H1 (cell line): ENCODE measurements around the gene PDE4D. TPM values are rescaled to one million over a fixed set of nuclear protein-coding genes. Genes with fewer than 3 reads are reported as not detected.

ENCODE experiments used
- CTCF ChIA-PET: fragments of 300-600 bp; sonication (Branson Sonifier 250); formaldehyde crosslinking; loops from one replicate; lab custom pipeline; 2021; ENCODE audit not compliant: partially characterized antibody; lab: Charles Lee
- POLR2A ChIA-PET: fragments of 300-600 bp; sonication (Branson Sonifier 250); formaldehyde crosslinking; loops from one replicate; lab custom pipeline; 2021; ENCODE audit warnings: inconsistent platforms; ENCODE audit not compliant: partially characterized antibody; lab: Charles Lee
- DNase-seq, 2 experiments: peaks; one replicate each; pipeline versions ENCODE4 v3.0.0 to v3.0.0-alpha.2; 2010 to 2022; ENCODE audit warnings: low spot score in 2 of 2, low read depth in 1 of 2, mixed read lengths in 1 of 2
- FAIRE-seq: peaks from 2 replicates; lab custom pipeline; 2011; peaks lifted over from hg19 to GRCh38; lab: Jason Lieb, UNC
- H2AFZ ChIP-seq: 2 replicates; pipeline ENCODE4 v1.8.1; 2012; ENCODE audit warnings: low read length, inconsistent platforms
- H2AK5ac ChIP-seq: 2 replicates; pipeline ENCODE4 v1.6.1; 2013; ENCODE audit warnings: low read depth, low read length
- H2BK120ac ChIP-seq: replicated peaks from 2 replicates; pipeline ENCODE3; 2013; ENCODE audit warnings: low read depth, low read length, inconsistent platforms
- H2BK12ac ChIP-seq: 2 replicates; pipeline ENCODE4 v1.6.1; 2013; ENCODE audit warnings: low read depth, low read length
- H2BK15ac ChIP-seq: 2 replicates; pipeline ENCODE4 v1.6.1; 2013; ENCODE audit warnings: low read length
- H2BK20ac ChIP-seq: 2 replicates; pipeline ENCODE4 v1.6.1; 2013; ENCODE audit warnings: low read length
- H2BK5ac ChIP-seq: 2 replicates; pipeline ENCODE4 v1.6.1; 2013; ENCODE audit warnings: low read depth, low read length
- H3K14ac ChIP-seq: 2 replicates; pipeline ENCODE4 v1.6.1; 2013; ENCODE audit warnings: inconsistent platforms; ENCODE audit not compliant: insufficient read length
- H3K18ac ChIP-seq: 2 replicates; pipeline ENCODE4 v1.6.1; 2013; ENCODE audit warnings: low read length; ENCODE audit errors: extremely low read depth
- H3K23ac ChIP-seq: 2 replicates; pipeline ENCODE4 v1.6.1; 2013; ENCODE audit warnings: inconsistent platforms; ENCODE audit not compliant: insufficient read length
- H3K23me2 ChIP-seq: 2 replicates; pipeline ENCODE4 v1.6.1; 2013; ENCODE audit warnings: low read depth, low read length
- H3K27ac ChIP-seq: 2 replicates; pipeline ENCODE4 v1.6.1; 2011; ENCODE audit warnings: low read depth, low read length, inconsistent platforms
- H3K27me3 ChIP-seq, 4 experiments: replicated peaks in 1 of 4; 1 replicate in 1 of 4; 2 replicates in 3 of 4; pipeline versions ENCODE4 v1.6.1 to v1.8.1; 2011 to 2013; ENCODE audit warnings: low read length in 3 of 4, mild to moderate bottlenecking in 3 of 4, inconsistent platforms in 2 of 4, mixed read lengths in 2 of 4, moderate library complexity in 1 of 4; ENCODE audit not compliant: control insufficient read depth in 3 of 4, insufficient read depth in 3 of 4; ENCODE audit errors: extremely low read depth in 1 of 4
- H3K36me3 ChIP-seq, 4 experiments: 2 replicates each; pipeline versions ENCODE4 v1.6.1 to v1.8.1; 2011 to 2013; ENCODE audit warnings: mild to moderate bottlenecking in 4 of 4, low read length in 3 of 4, moderate library complexity in 2 of 4, control low read depth in 1 of 4, inconsistent platforms in 1 of 4; ENCODE audit not compliant: insufficient read depth in 4 of 4, control insufficient read depth in 2 of 4
- H3K4ac ChIP-seq: replicated peaks from 2 replicates; pipeline ENCODE3; 2013; ENCODE audit warnings: low read length, low read depth, mixed read lengths, inconsistent platforms; ENCODE audit not compliant: insufficient read length
- H3K4me1 ChIP-seq, 4 experiments: replicated peaks in 1 of 4; 1 replicate in 1 of 4; 2 replicates in 3 of 4; pipeline versions ENCODE4 v1.6.1 to v1.8.1; 2011 to 2013; ENCODE audit warnings: low read length in 3 of 4, inconsistent platforms in 2 of 4, mixed read lengths in 1 of 4; ENCODE audit not compliant: insufficient read depth in 4 of 4, control insufficient read depth in 3 of 4
- H3K4me2 ChIP-seq, 2 experiments: 2 replicates each; pipeline versions ENCODE4 v1.6.1 to v1.8.1; 2011 to 2013; ENCODE audit warnings: low read depth in 2 of 2, low read length in 2 of 2, control low read depth in 1 of 2, inconsistent platforms in 1 of 2, mild to moderate bottlenecking in 1 of 2; ENCODE audit not compliant: insufficient read depth in 1 of 2
- H3K4me3 ChIP-seq, 4 experiments: fragments of 200-600, 300-600 bp in 1 of 4; sonication (generic), shearing (Covaris generic), sonication (Bioruptor Twin) in 1 of 4; 2 replicates each; pipeline versions ENCODE4 v1.5.1 to v1.8.1; 2011 to 2016; ENCODE audit warnings: low read length in 4 of 4, low read depth in 3 of 4, control low read depth in 2 of 4, inconsistent platforms in 2 of 4, mild to moderate bottlenecking in 2 of 4, mixed read lengths in 1 of 4, moderate library complexity in 1 of 4; ENCODE audit not compliant: insufficient read depth in 2 of 4; ENCODE audit errors: extremely low read depth in 1 of 4
- H3K56ac ChIP-seq: replicated peaks from 2 replicates; pipeline ENCODE3; 2013; ENCODE audit warnings: low read depth, mild to moderate bottlenecking, mixed read lengths, low read length, inconsistent platforms; ENCODE audit not compliant: insufficient read length
- H3K79me1 ChIP-seq: 2 replicates; pipeline ENCODE4 v1.6.1; 2013; ENCODE audit warnings: low read depth, low read length, control low read depth
- H3K79me2 ChIP-seq, 2 experiments: 2 replicates each; pipeline versions ENCODE4 v1.6.1 to v1.8.1; 2012 to 2013; ENCODE audit warnings: low read length in 2 of 2, mild to moderate bottlenecking in 2 of 2, inconsistent platforms in 1 of 2; ENCODE audit not compliant: insufficient read depth in 2 of 2, control insufficient read depth in 1 of 2
- H3K9ac ChIP-seq, 4 experiments: replicated peaks in 1 of 4; 1 replicate in 1 of 4; 2 replicates in 3 of 4; pipeline versions ENCODE4 v1.6.1 to v1.8.1; 2011 to 2013; ENCODE audit warnings: low read depth in 3 of 4, low read length in 3 of 4, control low read depth in 2 of 4, mild to moderate bottlenecking in 2 of 4, moderate library complexity in 2 of 4, inconsistent platforms in 1 of 4; ENCODE audit errors: extremely low read depth in 1 of 4
- H3K9me3 ChIP-seq, 2 experiments: 2 replicates each; pipeline versions ENCODE4 v1.6.1 to v1.8.1; 2012 to 2013; ENCODE audit warnings: mild to moderate bottlenecking in 2 of 2, moderate library complexity in 2 of 2, control low read depth in 1 of 2, inconsistent platforms in 1 of 2, low read depth in 1 of 2, low read length in 1 of 2, mixed read lengths in 1 of 2; ENCODE audit not compliant: insufficient read depth in 2 of 2
- H4K20me1 ChIP-seq, 2 experiments: replicated peaks in 1 of 2; 2 replicates each; pipeline versions ENCODE3 to v1.8.1; 2011 to 2013; ENCODE audit warnings: inconsistent platforms in 2 of 2, low read length in 2 of 2, mild to moderate bottlenecking in 1 of 2; ENCODE audit not compliant: insufficient read depth in 2 of 2, control insufficient read depth in 1 of 2
- H4K5ac ChIP-seq: 2 replicates; pipeline ENCODE4 v1.6.1; 2013; ENCODE audit warnings: low read length, low read depth, mixed read lengths, inconsistent platforms; ENCODE audit not compliant: insufficient read length
- H4K8ac ChIP-seq: 2 replicates; pipeline ENCODE4 v1.8.0; 2013; ENCODE audit warnings: mild to moderate bottlenecking, moderate library complexity, low read length, inconsistent platforms; ENCODE audit not compliant: insufficient read depth; ENCODE audit errors: extremely low read depth
- H4K91ac ChIP-seq: replicated peaks from 2 replicates; pipeline ENCODE3; 2013; ENCODE audit warnings: low read length, mixed read lengths, inconsistent platforms; ENCODE audit not compliant: insufficient read length
- ATF2 ChIP-seq: IDR thresholded peaks from 2 replicates; pipeline ENCODE4 v1.6.1; 2012; ENCODE audit warnings: low read length, inconsistent platforms
- CBX5 ChIP-seq: fragments of 300-800, 300-1000 bp; sonication (generic); IDR thresholded peaks from 2 replicates; pipeline ENCODE4 v1.7.1; 2016; ENCODE audit warnings: antibody characterized with exemption, low read length, low read depth
- CHD1 ChIP-seq: IDR thresholded peaks from 2 replicates; pipeline ENCODE4 v1.6.1; 2012; ENCODE audit warnings: low read depth, low read length, improper control_type of control experiment
- E2F6 ChIP-seq: IDR thresholded peaks from 2 replicates; pipeline ENCODE4 v1.6.1; 2012; ENCODE audit warnings: inconsistent platforms
- EGR1 ChIP-seq: IDR thresholded peaks from 2 replicates; pipeline ENCODE4 v1.6.1; 2011; ENCODE audit warnings: low read depth, low read length, borderline replicate concordance
- GTF2F1 ChIP-seq: IDR thresholded peaks from 2 replicates; pipeline ENCODE4 v1.6.1; 2012; ENCODE audit warnings: low read depth, low read length, improper control_type of control experiment, borderline replicate concordance
- NANOG ChIP-seq: IDR thresholded peaks from 2 replicates; pipeline ENCODE4 v1.6.1; 2011; ENCODE audit warnings: low read length, low read depth, mild to moderate bottlenecking, inconsistent platforms; ENCODE audit not compliant: insufficient read depth, poor library complexity, severe bottlenecking
- POLR2A ChIP-seq, 2 experiments: IDR thresholded peaks; 1 replicate in 1 of 2; 2 replicates in 1 of 2; pipeline ENCODE4 v1.6.1; 2011; ENCODE audit warnings: low read depth in 2 of 2, low read length in 2 of 2, mild to moderate bottlenecking in 2 of 2; ENCODE audit errors: control extremely low read depth in 1 of 2
- POU5F1 ChIP-seq: IDR thresholded peaks from 2 replicates; pipeline ENCODE4 v1.6.1; 2011; ENCODE audit warnings: low read depth, mild to moderate bottlenecking, low read length, moderate library complexity
- SIRT6 ChIP-seq: IDR thresholded peaks from one replicate; pipeline ENCODE4 v1.7.1; 2012; ENCODE audit warnings: low read length, inconsistent platforms
- SIX5 ChIP-seq: IDR thresholded peaks from 2 replicates; pipeline ENCODE4 v1.6.1; 2011; ENCODE audit warnings: mild to moderate bottlenecking, low read depth, low read length
- USF2 ChIP-seq: IDR thresholded peaks from 2 replicates; pipeline ENCODE4 v1.6.1; 2011; ENCODE audit warnings: low read length, improper control_type of control experiment
- ZNF274 ChIP-seq: IDR thresholded peaks from 2 replicates; pipeline ENCODE4 v1.7.0; 2012; ENCODE audit warnings: low read length, borderline replicate concordance; ENCODE audit errors: extremely low read depth
- polyA plus RNA-seq, 7 experiments: library from polyadenylated mRNA; depleted of rRNA in 3 of 7; stranded (reverse) in 5 of 7; unstranded in 2 of 7; fragments of >200 nt in 5 of 7; fragments of 200-250 nt in 2 of 7; gene quantifications; 1 replicate in 5 of 7; 2 replicates in 1 of 7; 4 replicates in 1 of 7; pipeline versions ENCODE4 v1.2.1 to v1.2.3, GENCODE V29; 2011 to 2013; ENCODE audit warnings: missing spikeins in 2 of 7, mixed read lengths in 2 of 7
- total RNA-seq: library from RNA; stranded (reverse); fragmentation: NEBNext Ultra II Directional; extraction: Animal tissue kit (Norgen Biotek cat#: 25700); gene quantifications from 2 replicates; pipeline ENCODE4 v1.2.1, GENCODE V29; 2021

PDE4D gene
- total and polyA plus RNA-seq, 2 of the 8 experiments (the other 6 are each of a cell fraction or from before 2014, with no cell fraction given) = 2.3 to 3.7 TPM

- H3K27ac ChIP-seq = no peak overlapping the region
- H3K23ac ChIP-seq = no peak overlapping the region
- H2BK15ac ChIP-seq = no peak overlapping the region
- H4K91ac ChIP-seq = no peak overlapping the region
- no peak overlapping the region for H2BK12ac ChIP-seq
- H4K8ac ChIP-seq = no peak overlapping the region
- H2AK5ac ChIP-seq = no peak overlapping the region
- no peak for TF ChIP-seq USF2
- TF ChIP-seq ZNF274 = no peak
- TF ChIP-seq SIRT6 = no peak
- TF ChIP-seq POLR2A (IDR thresholded peaks at IDR 0.05; ENCODE audit: control extremely low read depth in 1 of 2, low read depth in 2 of 2, low read length in 2 of 2) = no peak
- no peak for TF ChIP-seq CBX5
- TF ChIP-seq CHD1 = no peak
- no peak for TF ChIP-seq EGR1
- TF ChIP-seq ATF2 = no peak
- no peak for TF ChIP-seq NANOG
- TF ChIP-seq POU5F1 = no peak
- TF ChIP-seq E2F6 = no peak
- no peak for TF ChIP-seq GTF2F1
- no peak for TF ChIP-seq SIX5
- ChIA-PET POLR2A (no interaction called here), CTCF (interaction anchor here (0.6 kb wide), 1 partner anchor 25 kb away, joined by 3 read pairs; no protein-coding TSS in a partner anchor)
- H3K18ac ChIP-seq = no peak overlapping the region
- no peaks in the 10 kb centered on the region for H3K23me2 ChIP-seq
- no peak overlapping the region for H3K14ac ChIP-seq
- H2AFZ ChIP-seq = no peak overlapping the region
- no peak overlapping the region for H2BK20ac ChIP-seq
- H3K4me2 ChIP-seq = no peak overlapping the region
- no peak overlapping the region for H4K5ac ChIP-seq
- H3K4ac ChIP-seq = no peak overlapping the region
- H2BK120ac ChIP-seq = no peak overlapping the region
- DNase-seq (no peak), FAIRE-seq (no peak)
- H3K36me3 ChIP-seq = no peaks in the 10 kb centered on the region
- H3K56ac ChIP-seq = no peak overlapping the region
- H3K4me1 ChIP-seq = peaks cover 0 to 4% (median 1%) of the 10 kb centered on the region in 4 experiments; a peak in 5 of 7 replicates
- H3K27me3 ChIP-seq = no peaks in the 10 kb centered on the region
- no peaks in the 10 kb centered on the region for H3K79me1 ChIP-seq
- H3K4me3 ChIP-seq = no peak overlapping the region
- no peak overlapping the region for H2BK5ac ChIP-seq
- H3K79me2 ChIP-seq = no peaks in the 10 kb centered on the region
- no peaks in the 10 kb centered on the region for H3K9me3 ChIP-seq
- no peak overlapping the region for H3K9ac ChIP-seq
- no peaks in the 10 kb centered on the region for H4K20me1 ChIP-seq
These were observed 336.0 kb downstream of the PDE4D start for GRCh38 chr5:59557572-59557971.
